NCI-H128 (cell line): ENCODE results near the gene CKS1B.

Experiments used
- DNase-seq: peaks from one replicate; lab custom pipeline; 2025; ENCODE audit not compliant: unreplicated experiment; lab: John Stamatoyannopoulos, UW

The CKS1B gene

DNA sequence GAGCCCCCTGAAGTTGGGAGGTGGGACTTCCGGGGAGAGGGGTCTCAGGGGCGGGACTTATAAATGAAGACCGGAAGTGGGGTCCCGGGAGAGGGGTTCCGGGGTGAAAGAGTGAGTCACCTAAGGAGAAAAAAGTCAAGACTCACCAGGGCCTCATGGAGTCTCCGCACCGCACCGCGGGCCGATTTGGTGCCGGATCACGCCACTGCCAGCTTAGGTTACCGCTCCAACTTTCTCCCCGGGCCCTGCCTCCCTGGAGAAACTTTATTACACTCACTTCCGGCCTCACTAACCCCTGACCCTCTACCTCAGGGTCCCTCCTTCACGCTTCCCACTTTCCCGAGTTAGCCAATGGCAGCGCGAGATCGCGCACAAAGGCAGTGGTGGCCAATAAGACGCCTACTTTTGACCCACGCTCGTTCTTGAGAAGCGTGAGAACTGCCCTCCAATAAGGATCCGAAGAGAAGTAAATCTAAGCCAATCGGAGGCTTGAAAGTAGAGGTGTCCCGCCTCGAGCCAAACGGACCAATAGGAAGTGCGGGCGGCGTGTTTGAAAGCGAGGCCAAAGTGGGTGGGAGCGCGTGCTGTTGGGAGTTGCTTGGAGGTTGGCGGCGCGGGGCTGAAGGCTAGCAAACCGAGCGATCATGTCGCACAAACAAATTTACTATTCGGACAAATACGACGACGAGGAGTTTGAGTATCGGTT, at the start of gene CKS1B:
Gene CKS1B, plus strand, starts transcription at position 580 of the 706 bp plus-strand sequence. Its CDS starts 65 bp downstream, at position 645.
- DNase-seq, result peak; percentile 100

DNA sequence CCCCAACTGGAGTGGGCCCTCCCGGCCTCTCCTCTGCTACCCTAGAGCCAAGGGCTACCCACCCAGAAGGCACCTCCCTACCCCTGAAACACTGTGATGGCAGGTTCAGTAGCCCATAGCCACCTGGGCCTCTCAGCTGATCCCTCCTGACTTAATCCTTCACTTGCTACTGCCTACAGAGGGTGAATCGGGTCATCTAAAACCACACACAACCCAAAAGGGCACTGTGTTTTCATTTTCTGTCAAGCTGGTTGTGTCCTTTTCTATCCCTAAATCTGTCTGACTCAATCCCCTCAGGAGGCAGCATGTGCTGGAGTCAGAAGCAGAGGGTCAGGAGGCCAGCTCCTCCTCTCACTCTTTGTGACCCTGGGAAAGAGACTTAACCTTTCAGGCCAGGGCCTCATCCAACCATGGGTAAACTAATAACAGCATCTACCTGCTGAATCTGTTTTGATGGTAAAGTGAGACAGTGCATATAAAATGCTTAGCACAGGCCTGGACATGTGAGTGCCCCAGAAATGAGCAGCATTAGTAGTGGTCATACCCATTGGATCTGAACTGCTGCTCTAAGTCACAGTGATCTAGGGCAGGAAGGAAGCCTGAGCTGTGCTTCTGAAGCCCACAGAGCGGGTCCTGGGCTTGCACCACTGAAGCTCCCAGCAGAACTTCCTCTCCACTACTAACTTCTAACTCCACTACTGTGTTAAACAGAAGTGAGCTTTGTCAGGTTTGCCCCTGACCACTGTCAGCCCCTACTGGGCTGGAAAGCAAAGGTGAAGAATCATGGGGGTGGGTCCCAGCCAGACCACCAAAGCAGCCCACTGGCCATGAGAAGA, 48.9 kb upstream of the CKS1B start:
- DNase-seq, result no peak

DNA sequence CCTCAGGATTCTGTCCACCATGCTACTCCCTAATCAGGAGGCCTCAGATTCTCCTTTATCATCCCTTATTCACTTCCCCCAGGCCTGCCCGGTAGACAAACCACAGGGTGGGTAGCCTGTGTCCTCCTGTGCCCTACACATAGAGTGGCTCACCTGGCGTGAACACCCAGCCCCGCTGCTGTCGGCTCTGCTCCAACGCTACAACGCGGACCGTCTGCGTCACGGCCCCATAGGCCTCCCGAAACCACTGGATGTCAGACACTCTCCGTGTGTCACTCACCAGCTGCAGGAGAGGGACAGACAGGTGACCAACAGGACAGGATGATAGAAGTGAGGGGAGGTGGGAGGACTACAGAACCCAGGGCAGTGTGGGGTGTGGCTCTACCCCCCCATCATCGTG, 48.3 kb upstream of the CKS1B start:
- DNase-seq, result no peak

DNA sequence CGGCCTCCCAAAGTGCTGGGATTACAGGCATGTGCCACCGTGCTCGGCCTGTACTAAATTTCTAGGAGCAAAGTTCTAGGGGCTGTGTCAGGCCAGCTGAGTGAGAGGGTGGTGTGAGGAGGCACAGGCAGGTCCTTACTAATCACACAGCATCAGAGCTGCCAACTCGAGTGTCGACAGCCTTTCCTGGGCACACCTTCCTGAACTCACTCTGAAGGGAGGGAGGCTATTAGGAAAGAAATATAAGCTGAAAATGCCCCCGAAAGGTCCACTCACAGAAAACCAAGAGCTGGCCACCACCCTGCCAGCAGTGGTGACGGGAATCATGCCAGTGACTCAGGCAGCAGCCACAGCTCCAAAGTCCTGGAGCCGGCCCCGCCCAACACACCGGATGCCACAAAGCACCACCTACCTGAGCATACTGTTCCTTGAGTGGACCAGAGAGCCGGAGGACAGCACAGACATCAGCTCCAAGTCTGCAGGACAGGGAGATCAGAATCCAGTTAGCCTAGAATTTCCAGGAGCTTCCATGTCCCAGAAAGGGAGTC, 42.5 kb upstream of the CKS1B start:
- no peak for DNase-seq

DNA sequence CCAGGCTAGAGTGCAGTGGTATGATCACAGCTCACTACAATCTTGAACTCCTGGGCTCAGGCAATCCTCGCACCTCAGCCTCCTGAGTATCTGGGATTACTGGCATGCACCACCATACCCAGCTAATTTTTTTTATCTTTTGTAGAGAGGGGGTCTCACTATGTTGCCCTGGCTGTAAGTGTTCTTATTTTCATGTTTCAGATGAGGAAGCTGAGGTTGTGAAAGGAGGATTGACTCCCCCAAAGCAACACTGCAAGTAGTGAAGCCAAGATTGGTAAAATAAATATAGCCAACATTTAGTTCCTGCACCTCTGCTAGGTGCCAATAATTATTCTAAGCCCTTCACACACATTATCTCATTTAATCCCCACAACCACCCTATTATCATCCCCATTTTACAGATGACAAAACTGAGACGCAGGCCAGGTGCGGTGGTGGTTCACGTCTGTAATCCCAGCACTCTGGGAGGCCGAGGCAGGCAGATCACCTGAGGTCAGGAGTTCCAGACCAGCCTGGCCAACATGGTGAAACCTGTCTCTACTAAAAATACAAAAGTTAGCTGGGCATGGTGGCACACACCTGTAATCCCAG, 40.0 kb upstream of the CKS1B start:
- DNase-seq, result no peak

DNA sequence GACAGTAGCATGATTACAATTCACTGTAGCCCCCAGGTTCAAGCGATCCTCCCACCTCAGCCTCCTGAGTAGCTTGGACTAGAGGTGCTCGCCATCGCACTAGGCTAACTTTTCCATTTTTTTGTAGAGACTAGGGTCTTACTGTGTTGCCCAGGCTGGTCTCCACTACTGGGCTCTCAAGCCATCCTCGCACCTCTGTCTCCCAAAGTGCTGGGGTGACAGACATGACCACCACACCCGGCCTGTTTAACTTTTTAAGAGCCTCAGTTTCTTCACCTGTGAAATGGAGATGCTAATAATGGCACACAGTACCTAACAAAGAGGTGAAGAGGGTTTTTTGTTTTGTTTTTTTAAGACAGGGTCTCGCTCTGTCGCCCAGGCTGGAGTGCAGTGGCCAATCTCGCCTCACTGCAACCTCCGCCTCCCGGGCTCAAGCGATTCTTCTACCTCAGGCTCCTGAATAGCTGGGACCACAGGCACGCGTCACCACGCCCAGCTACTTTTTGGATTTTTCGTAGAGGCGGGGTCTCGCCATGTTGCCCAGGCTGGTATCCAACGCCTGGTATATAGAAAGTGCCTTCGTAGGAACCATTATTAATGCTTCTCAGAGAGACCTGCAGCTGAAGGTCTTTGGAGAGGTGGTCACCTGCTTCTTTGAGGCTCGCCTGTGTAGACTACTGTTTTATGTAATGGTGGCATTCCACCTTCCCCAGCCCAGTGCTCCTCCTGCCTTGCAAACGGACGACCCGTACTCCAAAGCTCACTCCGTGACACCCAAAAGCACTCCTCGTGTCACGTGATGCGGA, 38.5 kb upstream of the CKS1B start:
- DNase-seq, result no peak

DNA sequence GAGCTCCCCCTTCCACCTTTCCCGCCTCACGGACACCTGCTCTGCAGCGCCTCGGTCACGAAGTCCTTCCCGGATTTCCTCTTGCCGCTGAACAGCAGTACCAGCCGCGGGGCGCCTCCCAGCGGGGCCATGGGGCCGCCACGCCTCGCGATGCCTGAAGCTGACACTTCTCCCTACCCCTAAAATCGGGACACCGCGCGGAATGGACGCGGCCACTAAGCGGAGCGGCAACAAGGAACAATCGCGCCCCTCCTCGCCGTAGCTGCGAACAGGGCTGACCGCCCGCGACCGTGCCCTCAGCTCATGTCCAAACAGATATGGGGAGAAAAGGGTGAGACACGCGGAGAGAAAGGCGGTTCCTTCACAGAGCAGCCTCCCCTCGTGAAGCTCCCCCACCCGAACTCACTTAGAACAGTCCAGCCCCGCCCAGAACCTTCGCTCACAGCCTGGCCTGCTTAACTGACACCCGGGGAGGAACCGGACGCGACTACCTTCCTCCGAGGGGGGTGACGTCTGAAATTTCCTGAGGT, 37.9 kb upstream of the CKS1B start, which contains the start of gene PMVK:
Gene PMVK, minus strand, starts transcription at position 165 of the 530 bp plus-strand sequence. Its CDS starts 34 bp downstream, at position 131.
- peak; percentile 94 for DNase-seq

DNA sequence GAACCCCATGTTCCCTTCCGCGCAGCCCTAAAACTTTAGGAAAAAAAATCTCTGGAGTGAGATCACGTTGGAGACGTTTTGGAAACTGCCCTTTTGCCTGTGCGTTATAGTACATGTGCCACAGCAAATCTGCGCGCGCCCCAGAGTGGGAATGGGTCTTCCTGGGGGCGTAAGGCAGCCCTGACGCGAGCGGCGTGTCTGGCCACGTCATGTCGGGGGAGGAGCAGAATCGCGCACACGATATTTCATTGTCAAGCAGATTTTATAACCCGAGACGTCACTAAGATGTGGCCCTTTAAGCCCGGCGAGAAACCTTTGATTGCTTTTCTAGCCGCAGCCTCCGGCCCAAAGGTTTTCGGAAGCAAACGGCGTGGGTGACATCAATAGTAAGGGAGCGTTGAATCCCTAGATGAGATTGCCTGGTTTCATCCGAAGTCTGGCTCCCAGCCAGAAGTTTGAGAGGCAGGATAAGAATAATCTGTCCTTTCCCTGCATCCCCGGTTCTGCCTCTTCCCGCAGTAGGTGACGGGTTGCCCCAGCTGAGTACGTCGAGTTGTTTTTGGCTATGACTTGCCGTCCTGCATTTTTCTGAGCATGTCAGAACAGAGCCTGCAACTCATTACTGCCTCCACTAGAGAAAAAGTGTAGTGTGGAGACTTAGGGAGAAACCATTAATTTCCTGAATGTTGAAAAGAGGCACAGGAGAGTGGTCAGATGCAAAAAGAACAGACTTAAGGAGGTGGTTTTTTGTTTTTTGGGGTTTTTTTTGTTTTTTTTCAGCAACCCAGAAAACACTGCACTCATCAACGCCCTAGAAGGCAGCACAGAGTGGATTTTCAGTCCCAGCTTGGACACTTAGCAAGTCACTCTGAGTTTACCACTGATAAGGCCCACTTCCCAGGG, 37.1 kb upstream of the CKS1B start:
- peak; percentile 90 for DNase-seq

DNA sequence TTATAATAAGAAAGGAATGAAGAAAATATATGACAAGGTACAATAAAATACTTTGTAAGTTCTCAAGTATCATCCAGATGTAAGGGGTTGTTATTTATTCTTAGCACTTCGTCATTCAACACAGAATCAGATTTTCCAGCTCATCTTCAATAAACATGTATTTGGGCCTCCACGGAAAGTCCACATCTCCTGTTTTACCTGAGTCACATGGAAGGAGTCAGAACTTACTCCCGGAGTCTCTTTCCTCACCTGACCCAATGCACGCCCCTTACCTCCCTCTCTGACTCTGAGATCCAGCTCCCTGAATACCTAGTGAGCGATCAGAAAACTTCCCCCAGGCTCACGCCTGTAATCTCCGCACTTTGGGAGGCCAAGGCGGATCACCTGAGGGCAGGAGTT, 36.5 kb upstream of the CKS1B start:
- no peak for DNase-seq

DNA sequence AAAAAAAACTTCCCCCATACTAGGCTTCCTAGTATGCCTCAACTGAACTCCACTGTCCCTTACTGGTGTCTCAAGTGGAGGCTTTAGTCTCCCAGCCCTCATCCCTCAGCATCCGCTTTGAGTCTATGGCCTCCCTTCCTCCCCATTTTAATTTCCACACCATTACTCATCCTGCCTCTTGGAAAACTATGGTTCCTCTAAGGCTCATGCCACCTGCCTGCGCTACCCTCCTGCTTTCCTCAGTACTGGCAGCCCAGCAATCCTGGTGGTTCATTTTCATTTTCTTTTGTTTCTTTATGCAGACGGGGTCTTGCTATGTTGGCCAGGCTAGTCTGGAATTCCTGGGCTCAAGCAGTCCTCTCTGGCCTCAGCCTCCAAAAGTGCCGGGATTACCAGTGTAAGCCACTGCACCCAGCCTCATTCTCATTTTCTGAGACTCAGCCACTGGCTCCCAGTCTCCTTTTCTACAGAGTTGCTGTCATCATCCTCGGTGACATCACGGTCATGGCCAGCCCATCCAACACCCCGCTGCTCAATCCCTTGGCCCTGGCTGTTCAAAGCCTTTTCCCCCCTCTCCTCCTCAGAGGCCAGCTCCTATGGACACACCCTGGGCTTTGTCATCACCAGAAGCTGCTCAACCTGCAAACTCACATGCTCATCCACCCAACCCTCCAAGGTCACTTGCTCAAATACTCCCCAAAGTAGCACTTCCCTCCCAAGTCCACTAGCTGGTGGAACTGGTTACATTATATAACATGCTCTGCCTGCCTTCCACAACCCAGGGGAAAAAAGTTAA, 35.7 kb upstream of the CKS1B start:
- DNase-seq, result no peak

DNA sequence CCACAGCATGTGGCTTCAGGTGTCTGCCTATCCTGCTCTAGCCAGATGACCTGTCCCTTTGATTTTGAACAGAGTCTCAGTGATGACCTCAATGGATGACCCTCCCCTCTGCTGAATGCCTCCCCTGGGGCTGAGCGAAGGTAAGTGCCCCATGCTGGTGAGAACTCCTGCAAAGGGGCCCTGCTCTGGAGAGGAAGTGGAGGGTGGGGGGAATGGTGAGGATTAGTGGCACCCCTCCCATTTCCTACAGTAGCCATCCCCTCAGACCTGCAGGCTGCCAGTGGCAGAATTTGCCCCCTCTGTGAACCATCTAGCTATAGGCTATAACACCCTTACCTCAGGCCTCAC, 34.3 kb upstream of the CKS1B start:
- DNase-seq, result no peak

DNA sequence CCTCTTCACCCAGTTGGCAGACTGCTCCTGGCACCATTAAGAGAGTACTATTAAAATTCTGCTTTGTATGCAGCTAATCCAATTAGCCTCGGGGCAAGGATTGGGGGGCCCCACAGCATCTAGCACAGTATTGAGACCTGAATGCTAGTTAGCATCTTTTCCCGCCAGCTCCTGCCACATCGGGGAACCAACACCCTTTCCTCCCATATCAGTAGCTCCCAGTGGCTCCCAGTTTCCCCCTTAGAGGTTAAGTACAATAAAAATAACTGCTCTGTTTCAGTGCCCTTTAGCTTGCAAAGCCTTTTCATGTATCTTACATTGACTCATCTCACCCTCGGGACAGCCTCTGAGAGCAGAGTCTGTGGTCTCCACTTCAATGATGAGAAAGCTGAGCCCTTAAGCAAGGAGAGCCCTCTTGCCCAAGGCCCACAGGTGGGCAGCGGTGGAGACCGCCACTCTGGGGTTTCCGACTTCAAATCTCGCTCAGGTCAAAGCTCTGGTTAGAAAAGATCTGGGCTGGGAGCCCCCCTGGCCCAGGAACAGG, 33.8 kb upstream of the CKS1B start:
- no peak for DNase-seq

DNA sequence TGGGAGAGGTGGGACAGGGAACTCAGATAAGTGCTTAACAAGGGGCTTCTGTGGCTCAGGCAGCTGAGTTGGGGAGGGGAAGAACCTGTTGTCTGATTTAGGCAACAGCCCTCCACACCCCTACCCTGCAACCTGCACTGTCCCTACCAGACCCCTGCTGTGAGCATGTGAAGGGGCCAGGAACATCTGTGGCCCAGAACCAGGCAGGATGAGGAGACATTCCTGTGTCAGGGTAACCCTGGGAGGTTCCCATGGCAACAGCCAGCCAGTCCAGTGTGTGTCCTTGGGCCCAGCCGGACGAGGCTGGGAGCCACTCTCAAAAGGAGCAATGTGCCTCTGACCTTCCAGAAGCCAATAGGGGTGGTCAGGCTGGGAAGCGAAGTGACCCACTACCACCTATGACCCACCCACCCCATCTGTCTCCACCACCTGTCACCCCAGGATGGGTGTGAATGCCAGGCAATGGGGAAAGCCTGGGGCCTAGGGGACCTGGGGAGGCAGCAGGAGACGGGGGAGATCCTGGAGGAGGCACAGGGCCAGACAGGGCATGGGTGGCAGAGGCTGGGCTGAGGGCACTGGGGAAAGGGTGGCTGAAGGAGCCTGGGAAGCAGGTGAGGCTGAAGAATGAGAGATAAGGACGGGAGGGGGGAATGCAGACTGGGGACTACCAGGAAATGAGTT, 33.0 kb upstream of the CKS1B start:
- DNase-seq, result no peak

DNA sequence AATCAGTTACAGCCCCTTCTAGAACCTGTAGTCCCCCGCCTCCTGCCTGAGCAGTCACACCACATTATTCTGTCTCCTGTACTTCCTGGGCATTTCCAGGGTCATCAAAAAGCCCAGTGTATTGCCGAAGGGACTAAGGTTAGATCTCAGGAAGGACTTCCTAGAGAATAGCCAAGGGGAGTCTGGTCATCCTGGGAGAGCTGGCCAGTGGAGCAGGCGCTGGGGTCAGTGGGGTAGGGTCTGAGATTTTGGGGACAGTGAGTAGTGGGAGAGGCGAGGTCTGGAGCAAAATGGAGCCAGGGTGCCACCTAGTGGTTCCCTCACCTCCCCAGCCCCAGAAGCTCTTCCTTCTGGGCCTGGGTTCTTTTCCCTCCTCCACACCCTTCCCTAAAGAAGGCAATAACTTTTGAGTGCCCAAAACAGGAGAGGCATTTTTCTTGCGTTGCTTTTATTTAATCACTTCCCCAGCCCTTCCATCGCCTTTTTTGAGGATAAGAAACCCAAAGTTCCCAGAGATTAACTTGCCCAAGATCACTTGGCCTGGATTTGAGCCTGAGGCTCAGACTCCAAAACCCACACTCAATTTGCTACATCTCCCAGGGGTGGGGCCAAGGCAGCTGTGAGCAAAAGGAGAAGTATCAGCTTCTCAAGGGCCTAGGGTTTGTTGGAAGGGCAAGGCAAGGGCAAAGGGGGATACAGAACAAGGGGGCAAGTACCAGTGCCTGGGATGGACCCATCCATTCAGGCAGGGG, 30.7 kb upstream of the CKS1B start:
- peak; percentile 45 for DNase-seq

DNA sequence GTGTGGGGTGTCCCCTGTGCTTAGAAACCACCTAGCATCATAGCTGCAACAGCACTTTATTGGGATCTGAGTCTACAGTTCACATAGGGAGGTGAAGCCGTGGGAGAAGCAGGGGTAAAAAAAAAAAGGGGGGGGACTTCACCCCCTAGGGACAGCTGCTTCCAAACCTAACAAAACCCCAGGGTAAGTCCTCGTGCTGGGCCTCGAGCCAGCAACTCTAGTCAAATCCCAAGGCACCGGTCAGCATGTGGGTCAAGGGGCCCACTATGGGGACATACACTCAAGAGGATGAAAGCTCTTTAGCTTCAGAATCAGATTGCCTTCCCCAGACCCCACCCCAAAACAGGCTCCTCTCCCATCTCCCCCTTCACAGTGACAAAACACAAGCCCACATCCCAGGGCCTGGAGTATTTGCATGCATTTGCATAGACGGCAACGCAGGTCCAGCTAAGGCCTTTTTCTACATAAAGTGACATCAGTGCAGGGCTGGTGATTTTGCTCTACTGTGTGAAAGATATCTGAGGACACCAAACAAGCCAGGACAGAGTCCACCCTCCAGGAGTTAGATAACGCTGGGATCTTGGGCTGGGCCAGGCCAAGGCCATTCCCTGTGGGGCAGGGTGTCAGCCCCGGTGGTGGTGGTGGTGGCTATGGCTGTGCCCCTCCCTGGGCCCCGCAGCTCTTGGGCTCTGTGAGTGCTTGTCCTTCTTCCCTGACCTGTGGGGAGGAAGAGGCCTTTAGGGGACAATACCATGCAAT, 29.9 kb upstream of the CKS1B start:
- no peak for DNase-seq

DNA sequence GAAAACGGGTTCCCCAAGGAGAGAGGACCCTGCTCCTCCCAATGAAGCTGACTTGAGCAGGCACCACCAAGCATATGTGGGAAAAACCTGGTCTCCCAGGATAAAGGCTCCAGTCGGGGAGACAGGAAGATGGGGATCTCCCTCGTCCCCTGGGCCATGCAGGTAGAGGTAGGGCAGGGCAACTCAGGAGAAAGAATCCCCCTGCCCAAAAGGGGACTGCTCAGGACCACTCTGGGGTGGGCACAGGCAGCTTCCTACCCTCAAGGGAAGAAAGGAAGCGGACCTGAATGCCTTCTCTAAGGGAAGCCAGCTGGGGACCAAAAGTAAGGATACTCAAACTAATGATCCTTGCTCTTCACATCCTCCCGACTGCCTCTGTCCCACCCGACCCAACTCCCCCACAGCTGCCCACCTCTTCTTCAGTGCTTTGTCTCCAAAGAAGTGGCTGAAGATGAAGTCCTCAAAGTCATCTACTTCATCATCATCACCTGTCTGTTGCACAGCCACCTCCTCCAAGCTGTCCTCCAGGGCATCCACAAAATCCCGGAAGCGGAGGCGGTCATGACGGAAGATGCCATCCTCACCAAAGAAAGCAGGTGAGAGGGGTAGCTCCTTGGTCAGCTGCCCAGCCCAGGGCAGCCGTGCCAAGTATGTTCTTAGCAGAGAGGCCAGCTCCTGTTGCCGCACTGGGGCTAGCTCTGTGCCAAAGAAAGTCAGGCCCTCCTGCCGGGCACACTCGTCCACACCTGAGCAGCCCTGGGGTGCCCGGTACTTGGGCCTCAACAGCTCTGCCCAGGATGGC, 29.1 kb upstream of the CKS1B start:
- no peak for DNase-seq
